ENCODE data around the gene CNTN4. TPM values are rescaled to one million over a fixed set of nuclear protein-coding genes. Genes with fewer than 3 reads are reported as not detected.

Gene CNTN4
- total RNA-seq, 3 donors from 2014 or later (not counting 1 experiment from before 2014, with no cell fraction given): not detected

GRCh38 chr3:2094941-2095340 is 3.7 kb upstream of the CNTN4 start:
- no peaks in the 10 kb centered on the region for H3K4me1 ChIP-seq (ENCODE audit: control insufficient read depth, insufficient read depth, low read length)
- intact Hi-C loops (cut with micrococcal nuclease): no loop called here
- no peak overlapping the region for H3K27ac Mint-ChIP-seq
- H3K27ac ChIP-seq (ENCODE audit: low read length): no peak overlapping the region
- peaks cover 11% of the 10 kb centered on the region for H3K27me3 ChIP-seq (ENCODE audit: control insufficient read depth, insufficient read depth, low read length)
- DNase-seq (no peak), ATAC-seq (no peak)
- H3K36me3 Mint-ChIP-seq: no peaks in the 10 kb centered on the region
- H3K4me1 Mint-ChIP-seq: no peaks in the 10 kb centered on the region
- no peaks in the 10 kb centered on the region for H3K36me3 ChIP-seq (ENCODE audit: control insufficient read depth, insufficient read depth, low read length)
- no peak for TF ChIP-seq CTCF (IDR thresholded peaks at IDR 0.05)
- H3K9me3 ChIP-seq (ENCODE audit: control insufficient read depth, insufficient read depth, low read length): no peaks in the 10 kb centered on the region
- H3K4me3 Mint-ChIP-seq: no peak overlapping the region
- peaks cover 2 to 3% of the 10 kb centered on the region in 2 donors for H3K9me3 Mint-ChIP-seq
- no peak overlapping the region for H3K4me3 ChIP-seq (ENCODE audit: low read length)
- peaks cover 13 to 30% of the 10 kb centered on the region in 2 donors for H3K27me3 Mint-ChIP-seq (ENCODE audit: low read depth in 2 of 2)
- WGBS (ENCODE audit: insufficient coverage): 36% methylated on average over 2 of the region's 3 CpGs

DNA sequence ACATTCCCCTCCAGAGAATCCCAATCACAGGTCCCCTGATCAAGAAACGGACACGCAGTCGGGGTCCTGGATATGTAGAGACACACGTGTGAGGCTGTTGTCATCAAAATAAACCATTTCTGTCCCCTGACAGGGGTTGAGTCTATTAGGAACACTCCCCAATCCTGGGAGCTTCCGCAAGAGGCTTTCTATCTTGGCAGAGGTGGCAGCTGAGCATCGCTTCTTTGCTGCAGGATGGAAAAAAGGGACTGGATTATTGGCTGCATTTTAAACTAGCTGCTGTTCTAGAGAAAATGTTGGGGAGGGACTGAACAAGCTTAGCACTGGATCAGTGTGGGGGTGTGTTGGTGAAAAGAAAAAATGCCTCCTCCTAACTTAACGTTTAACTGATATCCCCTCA is 2.5 kb upstream of the CNTN4 start:
- Histone ChIP-seq H3K27ac (ENCODE audit: low read length) (no peak overlapping the region), H3K9me3 (ENCODE audit: control insufficient read depth, insufficient read depth, low read length) (no peaks in the 10 kb centered on the region), H3K4me3 (ENCODE audit: low read length) (no peak overlapping the region), H3K36me3 (ENCODE audit: control insufficient read depth, insufficient read depth, low read length) (no peaks in the 10 kb centered on the region), H3K27me3 (ENCODE audit: control insufficient read depth, insufficient read depth, low read length) (peaks cover 11% of the 10 kb centered on the region), H3K4me1 (ENCODE audit: control insufficient read depth, insufficient read depth, low read length) (no peaks in the 10 kb centered on the region)
- Mint-ChIP-seq H3K27me3 (ENCODE audit: low read depth in 2 of 2) (peaks cover 23 to 43% of the 10 kb centered on the region in 2 donors), H3K4me1 (no peaks in the 10 kb centered on the region), H3K27ac (no peak overlapping the region), H3K4me3 (no peak overlapping the region), H3K9me3 (peaks cover 2 to 4% of the 10 kb centered on the region in 2 donors), H3K36me3 (no peaks in the 10 kb centered on the region)
- 31% methylated on average over 6 of the region's 7 CpGs for WGBS (ENCODE audit: insufficient coverage)
- ATAC-seq (no peak), DNase-seq (no peak)
- no peak for TF ChIP-seq CTCF (IDR thresholded peaks at IDR 0.05)
- intact Hi-C loops (cut with micrococcal nuclease): no loop called here

DNA sequence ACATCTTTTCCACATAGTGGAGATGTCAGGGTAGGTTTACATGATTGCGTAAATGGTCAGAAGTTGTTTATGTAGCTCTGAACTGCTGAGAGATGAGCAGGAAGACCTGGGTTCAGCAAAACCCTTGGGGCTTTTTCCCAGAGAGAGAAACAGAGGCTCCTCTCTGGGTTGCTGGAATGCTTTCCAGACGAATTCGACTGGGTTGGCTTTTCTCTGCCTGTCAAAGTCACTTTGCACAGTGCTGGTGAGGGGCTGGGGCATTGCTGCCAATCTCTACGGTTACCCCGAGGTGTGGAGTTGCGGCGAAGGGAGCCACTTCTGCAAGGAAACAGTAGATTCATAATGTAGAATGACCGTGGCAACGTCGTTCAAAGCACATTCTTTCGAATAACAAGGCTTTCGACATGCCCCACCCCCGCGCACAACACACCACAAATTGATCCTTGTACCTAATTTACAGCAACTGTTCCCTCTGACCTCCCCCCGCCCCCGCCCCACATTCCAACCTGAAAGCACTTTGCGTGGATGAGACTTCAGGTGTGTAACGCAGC is 950 bp upstream of the CNTN4 start:
- Mint-ChIP-seq H3K4me1 (no peaks in the 10 kb centered on the region), H3K4me3 (no peak overlapping the region), H3K36me3 (no peaks in the 10 kb centered on the region), H3K9me3 (peaks cover 5% of the 10 kb centered on the region in 2 donors), H3K27me3 (ENCODE audit: low read depth in 2 of 2) (peaks cover 23 to 43% of the 10 kb centered on the region in 2 donors), H3K27ac (no peak overlapping the region)
- no peak for ATAC-seq
- DNase-seq: no peak
- no peak overlapping the region for H3K27ac ChIP-seq (ENCODE audit: low read length)
- peaks cover 11% of the 10 kb centered on the region for H3K27me3 ChIP-seq (ENCODE audit: control insufficient read depth, insufficient read depth, low read length)
- TF ChIP-seq CTCF (IDR thresholded peaks at IDR 0.05): no peak
- intact Hi-C loops (cut with micrococcal nuclease): no loop called here
- no peaks in the 10 kb centered on the region for H3K36me3 ChIP-seq (ENCODE audit: control insufficient read depth, insufficient read depth, low read length)
- no peaks in the 10 kb centered on the region for H3K4me1 ChIP-seq (ENCODE audit: control insufficient read depth, insufficient read depth, low read length)
- no peaks in the 10 kb centered on the region for H3K9me3 ChIP-seq (ENCODE audit: control insufficient read depth, insufficient read depth, low read length)
- H3K4me3 ChIP-seq (ENCODE audit: low read length): no peak overlapping the region
- WGBS (ENCODE audit: insufficient coverage): 14% methylated on average over 18 of the region's 18 CpGs
